ENCODE measurements around the gene VPS13C. TPM values are rescaled to one million over a fixed set of nuclear protein-coding genes. Genes with fewer than 3 reads are reported as not detected.

The VPS13C gene
- polyA plus RNA-seq, 1 experiment: 6.0 TPM

GRCh38 chr15:62075595-62076277 is 15.5 kb upstream of the VPS13C start:
- POLR2A ChIA-PET: no interaction called here
- no peak for DNase-seq (ENCODE audit: low read depth)
- no peak overlapping the region for H3K4me3 ChIP-seq (ENCODE audit: low read depth, low read length)
- no peaks in the 10 kb centered on the region for H3K36me3 ChIP-seq (ENCODE audit: control insufficient read depth, insufficient read depth, low read length)
- CTCF ChIA-PET: interaction anchor here (0.7 to 2.7 kb wide), 2 partner anchors 15 to 207 kb away, joined by 3 to 14 read pairs; partner anchors contain the start of gene VPS13C
- no peaks in the 10 kb centered on the region; the same call in none of the 2 replicates for H3K27me3 ChIP-seq (ENCODE audit: control insufficient read depth, insufficient read depth, low read length)
- TF ChIP-seq CTCF (IDR thresholded peaks at IDR 0.05; ENCODE audit: insufficient read depth, low read depth, low read length): no peak

DNA sequence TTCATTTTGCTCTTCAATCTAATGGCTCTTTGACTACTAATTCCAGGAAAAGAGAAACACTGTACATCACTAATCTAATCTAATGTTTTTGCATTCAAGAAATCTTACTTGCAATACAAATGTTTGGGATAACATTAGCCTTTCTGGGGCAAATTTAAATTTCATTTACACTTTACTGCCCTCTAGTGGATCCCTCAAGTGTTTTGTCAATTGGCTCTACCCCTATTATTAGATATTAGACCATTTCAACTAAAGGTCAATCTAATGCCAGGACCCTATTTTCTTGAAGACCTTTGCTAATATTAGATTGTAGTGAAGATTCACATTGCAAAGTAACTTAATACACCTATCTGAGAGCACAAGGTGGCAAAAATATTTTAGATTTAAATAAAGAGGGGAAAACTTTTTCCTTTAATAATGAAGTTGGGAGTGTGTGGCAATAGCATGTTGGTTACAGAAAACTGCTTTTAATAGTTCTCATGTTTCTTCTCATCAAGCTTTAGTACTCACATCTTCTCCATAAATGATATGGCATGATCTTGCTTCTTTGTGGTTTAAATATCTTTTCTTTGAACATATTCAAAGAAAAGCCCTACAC is 11.6 kb upstream of the VPS13C start:
- Histone ChIP-seq H3K27me3 (ENCODE audit: control insufficient read depth, insufficient read depth, low read length) (peaks cover 8% of the 10 kb centered on the region), H3K36me3 (ENCODE audit: control insufficient read depth, insufficient read depth, low read length) (no peaks in the 10 kb centered on the region), H3K4me3 (ENCODE audit: low read depth, low read length) (no peak overlapping the region)
- ChIA-PET CTCF (interaction anchor here (0.6 to 3.7 kb wide), 12 partner anchors 8 to 1619 kb away, joined by 3 to 25 read pairs (median 3); partner anchors contain the start of gene VPS13C), POLR2A (no interaction called here)
- TF ChIP-seq CTCF (IDR thresholded peaks at IDR 0.05; ENCODE audit: insufficient read depth, low read depth, low read length): peak; percentile 57
- DNase-seq (ENCODE audit: low read depth): no peak

- TF ChIP-seq CTCF (IDR thresholded peaks at IDR 0.05; ENCODE audit: insufficient read depth, low read depth, low read length): no peak
- H3K4me3 ChIP-seq (ENCODE audit: low read depth, low read length): no peak overlapping the region
- ChIA-PET CTCF (interaction anchor here (1.0 to 3.7 kb wide), 3 partner anchors 8 to 197 kb away, joined by 3 to 25 read pairs (median 4); partner anchors contain the start of gene VPS13C), POLR2A (no interaction called here)
- H3K36me3 ChIP-seq (ENCODE audit: control insufficient read depth, insufficient read depth, low read length): no peaks in the 10 kb centered on the region
- H3K27me3 ChIP-seq (ENCODE audit: control insufficient read depth, insufficient read depth, low read length): peaks cover 16% of the 10 kb centered on the region
- DNase-seq (ENCODE audit: low read depth): no peak
Measured at GRCh38 chr15:62069551-62069950, 9.3 kb upstream of the VPS13C start.

DNA sequence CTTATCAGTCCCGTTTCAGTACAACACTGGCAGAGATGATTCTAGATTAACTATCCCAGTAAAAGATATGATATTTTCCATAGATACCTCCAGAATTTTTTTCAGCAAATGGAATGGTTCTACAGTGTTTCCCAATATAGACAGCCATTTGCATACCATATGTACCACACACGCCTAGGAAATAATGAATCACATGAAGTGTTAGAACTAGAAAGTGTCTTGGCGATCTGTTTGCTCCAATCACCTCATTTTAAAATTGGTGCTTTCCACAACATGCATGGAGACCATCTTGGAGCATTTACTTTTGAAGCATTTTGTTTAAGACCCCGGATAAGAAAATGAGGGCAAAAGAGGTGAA is 8.5 kb upstream of the VPS13C start:
- Histone ChIP-seq H3K27me3 (ENCODE audit: control insufficient read depth, insufficient read depth, low read length) (peaks cover 16% of the 10 kb centered on the region), H3K36me3 (ENCODE audit: control insufficient read depth, insufficient read depth, low read length) (no peaks in the 10 kb centered on the region), H3K4me3 (ENCODE audit: low read depth, low read length) (no peak overlapping the region)
- ChIA-PET CTCF (no interaction called here), POLR2A (no interaction called here)
- DNase-seq (ENCODE audit: low read depth): no peak
- TF ChIP-seq CTCF (IDR thresholded peaks at IDR 0.05; ENCODE audit: insufficient read depth, low read depth, low read length): no peak

DNA sequence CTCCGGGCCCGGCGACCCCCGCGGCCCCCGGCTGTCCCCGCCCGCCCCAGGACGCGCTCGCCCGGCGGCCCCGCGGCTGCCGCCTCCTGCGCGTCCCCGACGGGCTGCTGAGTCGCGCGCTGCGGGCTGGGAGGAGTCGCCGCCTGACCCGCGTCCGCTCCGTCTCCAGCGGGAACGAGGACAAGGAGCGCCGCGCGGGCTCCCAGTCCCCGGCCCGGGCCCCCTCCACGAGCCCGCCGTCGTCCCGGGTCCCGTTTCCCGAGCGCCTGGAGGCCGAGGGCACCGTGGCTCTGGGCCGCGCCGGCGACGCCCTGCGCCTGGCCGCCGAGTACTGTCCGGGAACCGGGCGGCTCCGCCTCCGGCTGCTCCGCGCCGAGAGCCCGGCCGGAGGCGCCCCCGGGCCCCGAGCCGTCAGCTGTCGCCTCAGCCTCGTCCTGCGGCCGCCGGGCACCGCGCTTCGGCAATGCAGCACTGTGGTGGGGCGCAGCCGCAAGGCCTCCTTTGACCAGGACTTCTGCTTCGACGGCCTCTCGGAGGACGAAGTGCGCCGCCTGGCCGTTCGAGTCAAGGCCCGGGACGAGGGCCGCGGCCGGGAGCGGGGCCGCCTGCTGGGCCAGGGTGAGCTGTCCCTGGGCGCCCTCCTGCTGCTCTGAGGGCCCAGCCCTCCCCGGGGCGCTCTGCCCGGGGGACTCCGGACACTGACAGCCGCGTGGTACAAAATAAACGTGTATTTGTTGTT is 8.0 kb upstream of the VPS13C start:
- CTCF ChIA-PET: no interaction called here
- DNase-seq (ENCODE audit: low read depth): no peak
- TF ChIP-seq CTCF (IDR thresholded peaks at IDR 0.05; ENCODE audit: insufficient read depth, low read depth, low read length): peak; percentile 9; the same call in 1 of the 2 replicates
- Histone ChIP-seq H3K27me3 (ENCODE audit: control insufficient read depth, insufficient read depth, low read length) (peaks cover 16% of the 10 kb centered on the region), H3K4me3 (ENCODE audit: low read depth, low read length) (peak overlapping the region; percentile 35), H3K36me3 (ENCODE audit: control insufficient read depth, insufficient read depth, low read length) (no peaks in the 10 kb centered on the region)
- POLR2A ChIA-PET: no interaction called here

Measured in BJ (cell line).